Glomerular endothelial cell (primary cell): ENCODE measurements around the gene CLDN6. TPM values are rescaled to one million over a fixed set of nuclear protein-coding genes. Genes with fewer than 3 reads are reported as not detected.
A peak's percentile ranks its signal among the peaks of the same experiment; 100 is the strongest.

Source experiments
- DNase-seq: peaks from one replicate; pipeline ENCODE4 v3.0.0-alpha.2; 2011; ENCODE audit warnings: low read depth, low spot score; ENCODE audit errors: extremely low read depth
- total RNA-seq: library from RNA; depleted of rRNA; stranded (reverse); fragments of >200 nt; gene quantifications from 2 replicates; pipeline ENCODE4 v1.2.3, GENCODE V29; 2015

CLDN6 gene
- total RNA-seq, 1 donor from 2014 or later = 0.12 TPM

- DNase-seq = no peak
Observed at GRCh38 chr16:3029491-3030221, 11.7 kb upstream of the CLDN6 start.

- DNase-seq = no peak
Observed at GRCh38 chr16:3028716-3029319, 10.8 kb upstream of the CLDN6 start.

GRCh38 chr16:3027983-3028715 is 10.2 kb upstream of the CLDN6 start:
- DNase-seq = no peak

GRCh38 chr16:3027489-3027795 is 9.5 kb upstream of the CLDN6 start:
- DNase-seq = no peak

- DNase-seq = no peak
Observed at GRCh38 chr16:3026609-3027488, 8.9 kb upstream of the CLDN6 start.

- no peak for DNase-seq
Observed at GRCh38 chr16:3026003-3026378, 8.0 kb upstream of the CLDN6 start.

GRCh38 chr16:3025032-3026002 is 7.3 kb upstream of the CLDN6 start:
- DNase-seq = no peak

GRCh38 chr16:3023669-3024478 is 5.9 kb upstream of the CLDN6 start, which contains the start of the genes HCFC1R1 and THOC6:
Gene HCFC1R1 (minus strand): TSS chr16:3023942. CDS start chr16:3023941, 1 bp downstream.
Gene THOC6 (plus strand): TSS chr16:3024035. CDS start chr16:3024327, 292 bp downstream.
- peak; percentile 93 for DNase-seq

GRCh38 chr16:3023415-3023668 is 5.4 kb upstream of the CLDN6 start:
- DNase-seq = no peak

- DNase-seq = no peak
Observed at GRCh38 chr16:3022684-3023414, 4.9 kb upstream of the CLDN6 start.

- no peak for DNase-seq
Observed at GRCh38 chr16:3022208-3022683, 4.3 kb upstream of the CLDN6 start.

- no peak for DNase-seq
Observed at GRCh38 chr16:3021449-3022207, 3.6 kb upstream of the CLDN6 start.

GRCh38 chr16:3020604-3021448 is 2.8 kb upstream of the CLDN6 start:
- DNase-seq = no peak

GRCh38 chr16:3020247-3020603 is 2.2 kb upstream of the CLDN6 start, which contains the start of gene TNFRSF12A:
Gene TNFRSF12A (plus strand): TSS chr16:3020368. CDS start chr16:3020398, 30 bp downstream.
- DNase-seq = no peak

- DNase-seq = no peak
Observed at GRCh38 chr16:3019594-3020246, 1.7 kb upstream of the CLDN6 start.

GRCh38 chr16:3017344-3017743 is 639 bp downstream of the CLDN6 start:
- DNase-seq = no peak
